HG03565 (cell line): ENCODE measurements around the gene LDAH.

ENCODE experiments used
- ATAC-seq: cut with Tn5 transposase; IDR thresholded peaks from one replicate; pipeline ENCODE4 v1.9.1; 2021; ENCODE audit warnings: mild to moderate bottlenecking, moderate library complexity; ENCODE audit not compliant: unreplicated experiment

Gene LDAH

GRCh38 chr2:20656561-20656960 lies 166.3 kb downstream of the LDAH start:
- no peak for ATAC-seq

- ATAC-seq: no peak
These were observed 168.4 kb downstream of the LDAH start for GRCh38 chr2:20654535-20654813.

- no peak for ATAC-seq
These were observed 169.0 kb downstream of the LDAH start for GRCh38 chr2:20653695-20654534.

- ATAC-seq: no peak
These were observed 170.0 kb downstream of the LDAH start for GRCh38 chr2:20652673-20653575.

- ATAC-seq: no peak
These were observed 170.8 kb downstream of the LDAH start for GRCh38 chr2:20652141-20652540.

GRCh38 chr2:20651731-20652099 lies 171.2 kb downstream of the LDAH start:
- no peak for ATAC-seq

- peak; percentile 94 for ATAC-seq
These were observed 171.8 kb downstream of the LDAH start, which contains the start of gene HS1BP3 for GRCh38 chr2:20650877-20651730. Gene HS1BP3, minus strand, starts transcription at chr2:20651098. Its CDS starts 35 bp downstream, at chr2:20651063.

GRCh38 chr2:20650393-20650876 lies 172.5 kb downstream of the LDAH start:
- no peak for ATAC-seq

GRCh38 chr2:20649976-20650375 lies 172.9 kb downstream of the LDAH start:
- no peak for ATAC-seq

- ATAC-seq: no peak
These were observed 173.3 kb downstream of the LDAH start for GRCh38 chr2:20649576-20649975.

- ATAC-seq: no peak
These were observed 174.1 kb downstream of the LDAH start for GRCh38 chr2:20648831-20649230.

GRCh38 chr2:20648206-20648605 lies 174.7 kb downstream of the LDAH start:
- ATAC-seq: no peak

- ATAC-seq: no peak
These were observed 175.2 kb downstream of the LDAH start for GRCh38 chr2:20647738-20648137.

GRCh38 chr2:20647211-20647610 lies 175.7 kb downstream of the LDAH start:
- no peak for ATAC-seq

GRCh38 chr2:20646446-20646845 lies 176.5 kb downstream of the LDAH start:
- no peak for ATAC-seq

GRCh38 chr2:20645761-20646160 lies 177.1 kb downstream of the LDAH start:
- ATAC-seq: no peak

GRCh38 chr2:20645301-20645701 lies 177.6 kb downstream of the LDAH start:
- no peak for ATAC-seq

GRCh38 chr2:20643826-20644225 lies 179.1 kb downstream of the LDAH start:
- ATAC-seq: no peak

- ATAC-seq: no peak
These were observed 179.8 kb downstream of the LDAH start for GRCh38 chr2:20643060-20643459.

- peak; percentile 94 for ATAC-seq
These were observed 180.6 kb downstream of the LDAH start for GRCh38 chr2:20642055-20642971.
